ENCODE measurements around the gene CAD.
"Not testable (repeated sequence)": the region's sequence is repeated elsewhere in the genome, so short reads cannot be mapped to it uniquely, and the experiment has no call there.

Gene CAD

DNA sequence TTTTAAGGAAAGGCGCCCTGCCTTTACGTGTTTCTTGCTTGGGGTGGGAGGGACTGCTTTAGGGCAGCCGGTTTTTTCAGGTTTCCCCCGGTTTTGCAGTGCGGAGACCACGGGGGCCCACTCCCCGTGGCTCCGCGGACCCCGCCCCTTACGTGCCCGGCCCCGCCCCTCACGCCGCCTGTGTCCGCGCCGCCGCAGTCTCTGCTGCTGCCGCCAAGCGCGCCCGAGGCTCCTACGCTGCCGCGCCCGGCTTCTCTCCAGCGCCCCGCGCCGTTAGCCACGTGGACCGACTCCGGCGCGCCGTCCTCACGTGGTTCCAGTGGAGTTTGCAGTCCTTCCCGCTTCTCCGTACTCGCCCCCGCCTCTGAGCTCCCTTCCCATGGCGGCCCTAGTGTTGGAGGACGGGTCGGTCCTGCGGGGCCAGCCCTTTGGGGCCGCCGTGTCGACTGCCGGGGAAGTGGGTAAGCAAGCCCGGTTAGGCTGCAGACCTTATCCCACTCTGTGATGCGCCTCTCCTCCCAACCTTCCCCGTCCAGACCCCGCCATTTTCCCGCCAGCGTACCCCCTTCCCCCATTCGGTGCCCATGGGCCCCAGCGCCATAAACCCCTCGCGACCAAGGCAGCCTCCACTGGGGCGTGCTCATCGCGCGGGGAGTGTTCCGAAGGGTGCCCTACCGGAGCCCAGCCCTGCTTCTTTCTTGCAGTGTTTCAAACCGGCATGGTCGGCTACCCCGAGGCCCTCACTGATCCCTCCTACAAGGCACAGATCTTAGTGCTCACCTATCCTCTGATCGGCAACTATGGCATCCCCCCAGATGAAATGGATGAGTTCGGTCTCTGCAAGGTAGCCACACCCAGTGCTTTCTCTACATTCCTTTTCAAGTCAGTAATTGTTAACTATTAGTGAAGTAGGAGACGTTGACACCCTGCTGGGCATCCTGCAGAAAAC is at the start of gene CAD:
Gene CAD, plus strand, starts transcription at position 197 of the 949 bp plus-strand sequence. Its CDS starts 183 bp downstream, at position 380.
- peak within 1 kb of the TSS; percentile 85 for H3K27ac ChIP-seq

DNA sequence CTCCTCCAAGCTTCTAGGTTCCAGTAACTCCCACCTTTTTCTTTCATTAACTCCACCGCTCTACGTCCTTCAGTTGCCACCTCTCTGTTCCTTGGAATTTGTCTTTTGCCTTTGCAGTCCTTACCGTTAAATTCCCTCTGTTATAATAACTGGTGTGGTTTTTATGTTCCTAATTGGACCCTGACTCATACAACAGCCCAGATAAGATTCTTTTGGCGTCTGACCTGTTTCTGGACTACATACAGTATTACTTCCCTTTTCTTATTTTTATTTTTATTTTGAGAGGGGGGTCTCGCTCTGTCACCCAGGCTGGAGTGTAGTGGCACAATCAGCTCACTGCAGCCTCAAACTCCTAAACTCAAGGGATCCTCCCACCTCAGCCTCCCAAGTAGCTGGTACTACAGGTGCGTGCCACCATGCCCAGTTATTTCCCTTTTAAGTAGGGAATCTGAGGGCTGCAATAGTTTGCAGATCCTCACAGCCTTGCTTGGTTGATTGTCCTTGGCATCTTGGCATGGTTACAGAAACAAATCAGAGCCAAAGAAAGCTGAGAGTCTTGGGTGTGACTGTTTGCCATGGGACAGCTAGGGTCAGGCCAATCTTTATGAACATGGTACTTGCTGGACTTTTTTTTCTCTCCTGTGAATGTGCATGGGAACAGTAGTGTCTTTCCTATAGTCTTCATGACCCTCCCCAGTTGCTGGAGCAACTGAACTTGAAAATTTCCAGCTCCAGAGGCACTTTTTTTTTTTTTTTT is 46.4 kb upstream of the CAD start:
- TF ChIP-seq, protein P1, sequence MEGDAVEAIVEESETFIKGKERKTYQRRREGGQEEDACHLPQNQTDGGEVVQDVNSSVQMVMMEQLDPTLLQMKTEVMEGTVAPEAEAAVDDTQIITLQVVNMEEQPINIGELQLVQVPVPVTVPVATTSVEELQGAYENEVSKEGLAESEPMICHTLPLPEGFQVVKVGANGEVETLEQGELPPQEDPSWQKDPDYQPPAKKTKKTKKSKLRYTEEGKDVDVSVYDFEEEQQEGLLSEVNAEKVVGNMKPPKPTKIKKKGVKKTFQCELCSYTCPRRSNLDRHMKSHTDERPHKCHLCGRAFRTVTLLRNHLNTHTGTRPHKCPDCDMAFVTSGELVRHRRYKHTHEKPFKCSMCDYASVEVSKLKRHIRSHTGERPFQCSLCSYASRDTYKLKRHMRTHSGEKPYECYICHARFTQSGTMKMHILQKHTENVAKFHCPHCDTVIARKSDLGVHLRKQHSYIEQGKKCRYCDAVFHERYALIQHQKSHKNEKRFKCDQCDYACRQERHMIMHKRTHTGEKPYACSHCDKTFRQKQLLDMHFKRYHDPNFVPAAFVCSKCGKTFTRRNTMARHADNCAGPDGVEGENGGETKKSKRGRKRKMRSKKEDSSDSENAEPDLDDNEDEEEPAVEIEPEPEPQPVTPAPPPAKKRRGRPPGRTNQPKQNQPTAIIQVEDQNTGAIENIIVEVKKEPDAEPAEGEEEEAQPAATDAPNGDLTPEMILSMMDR (conservative IDR thresholded peaks at IDR 0.05) = no peak
- no peak overlapping the region for H3K27ac ChIP-seq

More for the DNA sequence above, at the start of gene CAD:
- TF ChIP-seq, protein P1 (conservative IDR thresholded peaks at IDR 0.05) = no peak

DNA sequence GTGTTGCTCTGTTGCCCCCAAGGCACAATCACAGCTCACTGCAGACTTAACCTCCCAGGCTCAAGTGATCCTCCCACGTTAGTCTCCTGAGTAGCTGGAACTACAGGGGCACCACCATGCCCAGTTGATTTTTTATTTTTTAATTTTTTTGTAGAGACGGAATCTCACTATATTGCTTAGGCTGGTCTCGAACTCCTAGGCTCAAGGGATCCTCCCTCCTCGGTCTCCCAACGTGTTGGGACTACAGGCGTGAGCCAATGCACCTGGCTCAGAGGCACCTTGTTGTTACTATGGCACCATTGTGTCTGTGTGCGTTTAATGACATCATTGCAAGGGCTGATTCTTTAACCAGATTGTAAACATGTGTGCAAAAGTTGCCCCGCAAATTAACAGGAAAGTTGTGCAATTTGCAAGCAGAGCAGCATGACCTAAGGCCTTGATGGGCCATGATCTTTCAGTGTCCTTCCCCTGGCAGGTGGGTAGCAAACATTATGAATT is 45.8 kb upstream of the CAD start:
- TF ChIP-seq, protein P1 (conservative IDR thresholded peaks at IDR 0.05) = no peak
- no peak overlapping the region for H3K27ac ChIP-seq

DNA sequence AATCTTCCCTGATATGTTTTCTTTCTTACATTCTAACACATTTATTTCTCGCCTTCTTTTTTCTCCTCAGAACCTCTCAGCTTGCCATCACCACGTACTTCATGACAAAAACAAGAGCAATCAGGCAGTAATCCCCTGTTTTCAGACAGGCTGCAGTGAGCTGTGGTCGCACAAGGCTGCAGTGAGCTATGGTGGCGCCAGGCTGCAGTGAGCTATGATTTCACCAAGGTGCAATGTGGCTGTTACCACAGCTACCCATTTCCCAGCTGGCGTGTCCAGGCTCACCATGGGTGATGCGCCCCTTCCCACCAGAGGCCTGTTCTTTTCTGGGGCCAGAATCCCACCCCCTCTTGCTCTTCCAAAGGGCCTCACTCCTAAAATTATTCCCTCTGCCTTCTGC is 42.5 kb upstream of the CAD start:
- TF ChIP-seq, protein P1 (conservative IDR thresholded peaks at IDR 0.05) = no peak
- H3K27ac ChIP-seq = no peak overlapping the region

DNA sequence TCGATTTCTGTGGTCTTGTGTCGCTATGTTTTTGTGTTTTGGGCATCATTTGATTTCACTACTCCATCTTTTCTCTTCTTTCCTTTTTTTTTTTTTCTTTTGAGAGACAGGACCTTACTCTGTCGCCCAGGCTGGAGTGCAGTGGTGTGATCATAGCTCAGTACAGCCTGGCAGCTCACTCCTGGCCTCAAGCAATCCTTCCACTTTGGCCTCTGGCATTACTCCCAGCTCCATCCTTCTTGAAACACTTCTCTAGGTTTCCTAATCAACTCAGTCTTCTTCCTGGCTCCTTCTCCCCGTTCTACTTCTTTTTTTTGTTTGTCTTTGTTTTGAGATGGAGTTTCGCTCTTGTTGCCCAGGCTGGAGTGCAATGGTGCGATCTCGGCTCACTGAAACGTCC is 41.8 kb upstream of the CAD start:
- H3K27ac ChIP-seq = no peak overlapping the region
- TF ChIP-seq, protein P1 (conservative IDR thresholded peaks at IDR 0.05) = no peak

DNA sequence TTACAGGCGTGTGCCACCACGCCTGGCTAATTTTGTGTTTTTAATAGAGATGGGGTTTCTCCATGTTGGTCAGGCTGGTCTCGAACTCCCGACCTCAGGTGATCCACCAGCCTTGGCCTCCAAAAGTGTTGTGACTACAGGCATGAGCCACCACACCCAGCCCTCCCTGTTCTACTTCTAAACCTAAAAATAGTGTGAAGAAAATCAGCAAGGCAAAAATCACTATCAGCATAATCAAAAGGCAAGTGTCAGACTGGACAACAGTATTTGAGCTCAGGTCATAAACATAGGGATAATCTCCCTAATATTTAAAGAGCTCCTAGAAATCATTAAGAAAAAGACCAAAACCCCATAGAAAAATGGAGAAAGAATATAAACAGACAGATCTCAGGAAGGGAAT is 41.4 kb upstream of the CAD start:
- H3K27ac ChIP-seq = not testable (repeated sequence)

DNA sequence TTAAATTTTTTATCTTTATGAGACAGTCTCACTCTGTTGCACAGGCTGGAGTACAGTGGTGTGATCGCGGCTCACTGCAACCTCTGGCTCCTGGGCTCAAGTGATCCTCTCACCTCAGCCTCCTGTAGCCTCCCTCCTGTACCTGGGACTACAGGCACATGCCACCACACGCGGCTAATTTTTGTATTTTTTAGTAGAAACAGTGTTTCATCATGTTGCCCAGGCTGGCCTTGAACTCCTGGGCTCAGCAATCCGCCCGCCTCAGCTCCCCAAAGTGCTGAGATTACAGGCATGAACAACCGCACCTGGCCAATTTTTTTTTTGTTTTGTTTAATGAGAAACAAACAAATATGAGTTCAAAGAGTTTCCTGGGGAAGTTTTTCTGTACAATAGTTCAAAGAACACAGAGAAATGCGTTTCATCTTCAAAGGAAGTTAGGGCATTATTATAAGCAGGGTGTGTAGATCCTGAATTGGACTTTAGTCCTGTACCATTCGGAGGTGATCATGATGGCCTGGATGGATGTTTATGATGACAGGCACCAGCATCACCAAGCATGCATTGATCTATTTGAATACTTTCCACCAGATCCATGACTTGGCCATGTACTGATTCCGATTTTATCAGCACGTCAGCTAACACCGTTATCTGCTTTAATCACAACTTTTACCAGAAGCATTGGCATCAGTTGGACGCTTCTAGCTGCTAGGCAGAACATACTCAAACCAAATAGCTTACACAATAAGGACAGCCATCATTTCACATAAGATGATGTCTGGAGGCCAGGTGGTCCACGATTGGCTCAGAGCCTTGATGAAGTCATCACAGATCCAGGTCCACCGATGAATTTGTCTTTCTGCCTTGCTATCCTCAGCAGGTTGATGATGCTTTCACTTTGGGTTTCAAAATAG is 39.5 kb upstream of the CAD start:
- TF ChIP-seq, protein P1 (conservative IDR thresholded peaks at IDR 0.05) = no peak
- H3K27ac ChIP-seq = no peak overlapping the region

Measured in VCaP (cell line).